ENCODE data around the gene HAUS7.

The HAUS7 gene

GRCh38 chrX:153482376-153483015, 12.1 kb upstream of the HAUS7 start:
- no peak for FAIRE-seq
- DNase-seq (ENCODE audit: extremely low spot score, insufficient read length, low read depth): no peak

GRCh38 chrX:153481043-153481442, 10.7 kb upstream of the HAUS7 start:
- no peak for FAIRE-seq
- DNase-seq (ENCODE audit: extremely low spot score, insufficient read length, low read depth): no peak

- FAIRE-seq (no peak), DNase-seq (ENCODE audit: extremely low spot score, insufficient read length, low read depth) (no peak)
Observed at GRCh38 chrX:153478746-153479145, 8.4 kb upstream of the HAUS7 start.

DNA sequence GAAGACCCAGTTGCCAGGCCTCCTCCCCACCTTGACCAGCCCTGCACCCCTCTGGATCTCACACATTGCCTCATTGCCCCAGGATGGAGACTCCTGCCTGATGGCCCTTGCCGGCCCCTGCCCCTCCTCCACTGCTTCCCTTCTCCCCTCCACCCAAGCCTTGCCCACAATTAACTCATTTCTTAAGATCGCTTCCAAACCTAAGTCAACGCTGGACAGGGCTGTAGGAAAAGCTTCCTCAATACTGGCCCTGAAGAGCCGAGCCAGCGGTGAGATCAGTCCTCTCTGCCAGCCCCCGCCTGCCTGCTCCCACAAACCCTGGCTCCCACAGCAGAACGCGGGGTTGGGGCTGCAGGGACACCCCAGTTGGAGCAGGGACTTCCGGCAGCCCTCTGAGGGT, 7.5 kb upstream of the HAUS7 start:
- no peak for DNase-seq (ENCODE audit: extremely low spot score, insufficient read length, low read depth)
- FAIRE-seq: no peak

DNA sequence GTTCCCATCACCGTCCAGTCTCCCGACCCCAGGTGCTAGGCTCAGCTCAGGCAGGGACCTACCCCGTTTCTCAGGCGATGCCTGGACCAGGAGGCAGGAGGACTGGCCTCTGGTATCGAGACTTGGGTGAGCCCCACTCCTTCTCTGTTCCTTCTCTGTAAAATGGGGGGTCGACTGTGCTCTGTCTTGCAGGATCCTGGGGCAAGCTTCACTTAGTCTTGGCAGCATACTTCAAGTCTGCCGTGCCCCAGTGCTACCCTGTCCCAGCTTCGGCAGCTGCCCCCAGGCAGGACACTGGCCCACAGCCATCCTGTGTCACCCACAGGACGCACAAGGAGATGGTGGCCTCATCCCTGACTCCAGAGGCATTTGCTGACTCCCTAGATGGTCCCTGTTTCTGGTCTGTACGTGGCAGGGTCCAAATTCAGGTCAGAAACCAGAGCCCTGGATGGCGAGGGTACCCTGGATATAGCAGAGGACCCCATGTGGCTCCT, 7.0 kb upstream of the HAUS7 start:
- DNase-seq (ENCODE audit: extremely low spot score, insufficient read length, low read depth) (no peak), FAIRE-seq (no peak)

GRCh38 chrX:153476666-153477363, 6.4 kb upstream of the HAUS7 start:
- FAIRE-seq: no peak

DNA sequence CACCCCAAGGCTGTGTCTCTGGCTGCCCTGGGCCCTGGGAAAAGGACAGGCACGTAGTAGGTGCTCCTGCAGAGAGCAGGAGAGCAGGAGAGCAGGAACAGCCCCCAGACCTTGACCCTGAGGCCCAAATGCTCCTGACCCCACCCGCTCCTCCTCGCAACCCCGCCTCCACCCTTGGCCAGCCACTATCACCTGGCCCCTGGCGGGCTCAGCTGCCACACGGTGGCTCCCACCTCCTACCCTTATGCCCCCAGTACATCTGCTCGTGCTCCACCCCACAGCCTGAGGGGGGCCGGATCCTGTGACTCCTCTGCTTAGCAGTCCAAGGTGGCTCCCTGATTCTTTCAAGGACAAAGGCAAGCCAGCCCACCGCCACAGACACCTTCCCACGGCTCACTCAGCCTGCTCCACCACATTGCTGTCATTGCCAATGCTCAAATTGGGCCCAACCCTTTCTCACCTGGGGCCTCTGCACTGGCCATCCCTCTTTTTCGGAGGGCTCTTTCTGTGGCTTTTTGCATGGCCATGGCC, 5.4 kb upstream of the HAUS7 start:
- FAIRE-seq (no peak), DNase-seq (ENCODE audit: extremely low spot score, insufficient read length, low read depth) (no peak)

More at GRCh38 chrX:153476666-153477363, 6.4 kb upstream of the HAUS7 start:
- no peak for DNase-seq (ENCODE audit: extremely low spot score, insufficient read length, low read depth)

DNA sequence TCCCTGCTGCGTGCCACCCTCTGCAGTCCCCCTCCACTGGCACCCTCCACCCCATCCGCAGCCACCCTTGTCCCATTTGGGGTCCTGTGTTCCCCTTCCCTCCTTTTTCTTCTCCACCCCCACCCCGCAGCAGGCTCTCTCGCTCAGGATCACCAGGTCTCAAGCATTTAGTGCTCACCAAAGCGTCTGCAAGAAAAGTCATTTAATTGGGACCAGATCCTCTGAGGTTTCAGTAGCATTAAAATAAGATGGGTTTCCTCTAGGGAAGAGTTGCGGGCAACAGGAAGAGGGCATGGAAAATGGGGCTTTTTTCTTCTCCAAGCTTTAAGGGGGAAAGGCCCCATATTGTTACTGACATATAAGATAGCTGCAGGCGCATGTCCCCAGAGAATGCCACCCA, 4.9 kb upstream of the HAUS7 start:
- FAIRE-seq: no peak
- no peak for DNase-seq (ENCODE audit: extremely low spot score, insufficient read length, low read depth)

GRCh38 chrX:153474718-153475117, 4.3 kb upstream of the HAUS7 start:
- FAIRE-seq: no peak

GRCh38 chrX:153474266-153474665, 3.9 kb upstream of the HAUS7 start:
- no peak for FAIRE-seq
- DNase-seq (ENCODE audit: extremely low spot score, insufficient read length, low read depth): no peak

More at GRCh38 chrX:153474718-153475117, 4.3 kb upstream of the HAUS7 start:
- no peak for DNase-seq (ENCODE audit: extremely low spot score, insufficient read length, low read depth)

GRCh38 chrX:153473126-153473525, 2.8 kb upstream of the HAUS7 start:
- FAIRE-seq (no peak), DNase-seq (ENCODE audit: extremely low spot score, insufficient read length, low read depth) (no peak)

DNA sequence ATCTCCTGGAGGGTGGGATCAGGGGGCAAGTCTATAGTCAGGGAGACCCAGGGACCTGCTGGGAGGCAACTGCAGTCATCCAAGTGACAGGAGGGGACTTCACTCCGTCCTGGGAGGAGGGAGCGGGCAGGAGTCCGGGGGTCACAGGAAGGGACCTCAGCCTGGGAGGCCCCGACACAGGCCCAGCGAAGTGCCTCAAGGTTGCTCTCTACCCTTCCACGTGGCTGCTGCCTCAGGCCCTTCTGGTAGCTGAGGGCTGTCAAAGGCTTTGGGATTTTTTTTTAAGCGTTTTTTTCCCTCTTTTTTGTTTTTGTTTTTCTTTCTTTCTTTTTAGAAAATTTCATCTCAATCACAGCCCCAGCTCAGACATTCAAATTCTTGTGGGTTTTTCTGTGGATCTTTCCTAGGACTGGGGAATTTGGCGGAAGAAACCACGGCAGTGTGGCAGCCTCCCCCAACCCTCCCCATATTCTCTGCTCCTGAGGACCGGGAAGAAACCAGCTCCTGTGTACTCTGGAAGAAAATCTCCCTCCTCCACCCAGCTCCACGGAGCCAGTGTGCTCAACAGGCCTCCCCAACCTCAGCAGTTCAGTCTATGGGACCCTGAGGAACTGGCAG, 1.4 kb upstream of the HAUS7 start:
- FAIRE-seq: no peak
- DNase-seq (ENCODE audit: extremely low spot score, insufficient read length, low read depth): no peak

DNA sequence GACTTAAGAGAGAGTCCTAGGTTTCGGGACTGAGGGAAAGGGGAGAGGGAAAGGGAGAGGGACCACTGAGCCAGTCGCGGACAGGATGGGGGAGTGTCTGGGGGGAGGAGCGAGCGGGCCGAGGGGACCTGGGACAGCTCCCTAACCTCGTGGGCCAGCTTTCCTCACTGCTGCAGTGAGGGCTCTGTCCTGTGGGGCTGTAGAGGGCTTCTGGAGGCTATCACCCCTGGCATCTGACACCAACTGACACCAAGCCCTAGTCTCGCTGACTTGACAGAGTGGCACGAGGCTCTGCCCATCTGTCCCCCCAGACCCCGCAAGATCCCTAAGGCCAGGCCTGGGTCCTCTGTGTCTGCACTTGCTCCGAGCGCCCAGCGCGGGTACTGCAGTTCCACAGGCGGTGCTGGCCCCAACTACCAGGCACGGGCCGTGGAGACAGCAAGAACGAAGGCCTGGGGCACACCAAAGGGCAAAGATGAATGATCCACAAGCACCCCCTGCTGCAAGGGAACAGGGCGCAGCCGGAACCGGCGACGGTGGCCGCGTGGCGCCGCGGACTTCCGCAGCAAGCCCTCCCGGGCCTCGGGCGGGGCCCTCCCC, 465 bp downstream of the HAUS7 start:
- DNase-seq (ENCODE audit: extremely low spot score, insufficient read length, low read depth): no peak
- FAIRE-seq: peak; percentile 67

- FAIRE-seq (no peak), DNase-seq (ENCODE audit: extremely low spot score, insufficient read length, low read depth) (no peak)
Observed at GRCh38 chrX:153468008-153468580, 2.3 kb downstream of the HAUS7 start.

GRCh38 chrX:153465691-153466380, 4.5 kb downstream of the HAUS7 start:
- FAIRE-seq (no peak), DNase-seq (ENCODE audit: extremely low spot score, insufficient read length, low read depth) (no peak)

- FAIRE-seq: no peak
Observed at GRCh38 chrX:153464116-153464515, 6.3 kb downstream of the HAUS7 start.

GRCh38 chrX:153463556-153463955, 6.8 kb downstream of the HAUS7 start:
- no peak for FAIRE-seq
- DNase-seq (ENCODE audit: extremely low spot score, insufficient read length, low read depth): no peak

More at GRCh38 chrX:153464116-153464515, 6.3 kb downstream of the HAUS7 start:
- DNase-seq (ENCODE audit: extremely low spot score, insufficient read length, low read depth): no peak

- FAIRE-seq: no peak
- DNase-seq (ENCODE audit: extremely low spot score, insufficient read length, low read depth): no peak
Observed at GRCh38 chrX:153463031-153463430, 7.3 kb downstream of the HAUS7 start.

DNA sequence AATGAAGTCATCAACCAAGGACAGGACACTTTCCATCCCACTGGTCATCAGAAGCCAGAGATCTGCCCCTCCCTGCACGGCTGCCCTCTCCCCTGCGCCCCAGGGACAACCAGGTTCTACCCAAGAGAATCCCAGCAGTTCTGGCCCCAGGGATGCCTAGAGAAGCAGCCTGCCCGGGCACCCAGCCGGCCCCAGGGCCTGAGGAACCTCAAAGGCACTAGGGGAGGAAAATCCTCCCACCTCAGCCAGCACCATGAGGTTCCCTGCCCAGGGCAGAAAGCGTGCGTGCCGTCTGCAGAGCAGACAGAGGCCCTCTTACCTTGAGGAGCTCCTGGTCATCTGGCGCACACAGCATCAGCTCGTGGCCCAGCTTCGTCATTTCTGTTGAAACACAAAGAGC, 8.1 kb downstream of the HAUS7 start:
- DNase-seq (ENCODE audit: extremely low spot score, insufficient read length, low read depth) (no peak), FAIRE-seq (no peak)

DNA sequence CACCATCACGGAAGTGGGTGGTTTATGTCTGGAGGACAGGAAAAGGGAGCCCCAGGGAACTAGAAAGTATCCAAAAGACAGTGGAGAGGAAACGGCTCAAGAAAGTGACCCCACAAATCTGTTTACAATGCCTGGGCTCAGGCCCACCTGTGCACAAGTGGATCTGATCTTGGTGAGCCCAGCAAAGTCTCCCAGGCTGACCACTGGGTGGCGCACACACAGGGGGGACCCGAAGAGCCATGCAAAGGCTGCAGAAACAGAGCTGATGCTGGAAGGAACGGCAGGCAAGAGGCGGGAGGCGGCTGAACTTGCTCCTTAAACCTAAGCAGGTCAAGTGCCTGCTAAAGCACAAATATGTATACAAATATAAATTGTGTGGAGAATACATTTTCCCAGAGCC, 9.6 kb downstream of the HAUS7 start:
- no peak for DNase-seq (ENCODE audit: extremely low spot score, insufficient read length, low read depth)

More for the DNA sequence above, 9.6 kb downstream of the HAUS7 start:
- FAIRE-seq: peak; percentile 78
